GOT3 (cell line): ENCODE data around the gene TRIM65.
A peak's percentile ranks its signal among the peaks of the same experiment; 100 is the strongest.
"Not testable (repeated sequence)": the region's sequence is repeated elsewhere in the genome, so short reads cannot be mapped to it uniquely, and the experiment has no call there.

ENCODE experiments used
- DNase-seq: peaks from one replicate; lab custom pipeline; 2025; ENCODE audit warnings: mixed read lengths; lab: John Stamatoyannopoulos, UW

The TRIM65 gene

DNA sequence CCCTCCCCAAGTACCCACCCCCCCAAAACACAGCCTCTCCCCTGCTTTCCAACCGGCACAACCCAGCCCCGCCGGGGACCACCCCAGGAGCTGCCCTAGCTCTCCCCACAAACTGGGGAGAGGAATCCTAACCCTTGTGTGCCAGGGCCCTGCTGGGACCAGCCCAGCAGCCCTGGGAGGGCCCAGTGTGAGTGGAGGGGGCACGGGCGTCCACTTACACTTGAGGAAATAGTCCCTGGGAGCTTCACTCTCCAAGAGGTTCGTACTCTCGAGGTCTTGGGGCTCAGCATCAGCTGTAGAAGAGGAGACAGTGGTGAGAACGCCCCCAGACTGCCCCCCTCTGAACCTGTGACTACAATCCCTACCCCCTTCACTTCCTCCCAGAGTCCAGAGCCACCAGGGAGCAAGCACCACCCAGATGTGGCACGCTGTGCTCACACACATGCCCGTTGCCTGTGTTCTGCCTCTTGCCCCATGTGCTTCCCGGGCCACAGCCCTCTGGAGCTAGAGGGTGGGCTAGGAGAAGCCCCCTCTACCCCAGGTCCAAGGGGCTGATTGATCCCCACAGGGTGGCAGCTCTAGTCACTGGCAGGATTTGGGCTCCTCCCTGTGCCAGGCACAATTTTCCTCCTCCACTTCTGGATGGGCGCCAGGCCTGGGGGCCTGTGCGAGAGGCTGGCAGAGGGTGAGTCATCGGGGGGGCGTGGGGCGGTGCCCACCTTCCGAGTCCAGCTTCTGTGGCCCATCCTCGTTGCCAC, 21.4 kb downstream of the TRIM65 start:
- DNase-seq, result no peak

DNA sequence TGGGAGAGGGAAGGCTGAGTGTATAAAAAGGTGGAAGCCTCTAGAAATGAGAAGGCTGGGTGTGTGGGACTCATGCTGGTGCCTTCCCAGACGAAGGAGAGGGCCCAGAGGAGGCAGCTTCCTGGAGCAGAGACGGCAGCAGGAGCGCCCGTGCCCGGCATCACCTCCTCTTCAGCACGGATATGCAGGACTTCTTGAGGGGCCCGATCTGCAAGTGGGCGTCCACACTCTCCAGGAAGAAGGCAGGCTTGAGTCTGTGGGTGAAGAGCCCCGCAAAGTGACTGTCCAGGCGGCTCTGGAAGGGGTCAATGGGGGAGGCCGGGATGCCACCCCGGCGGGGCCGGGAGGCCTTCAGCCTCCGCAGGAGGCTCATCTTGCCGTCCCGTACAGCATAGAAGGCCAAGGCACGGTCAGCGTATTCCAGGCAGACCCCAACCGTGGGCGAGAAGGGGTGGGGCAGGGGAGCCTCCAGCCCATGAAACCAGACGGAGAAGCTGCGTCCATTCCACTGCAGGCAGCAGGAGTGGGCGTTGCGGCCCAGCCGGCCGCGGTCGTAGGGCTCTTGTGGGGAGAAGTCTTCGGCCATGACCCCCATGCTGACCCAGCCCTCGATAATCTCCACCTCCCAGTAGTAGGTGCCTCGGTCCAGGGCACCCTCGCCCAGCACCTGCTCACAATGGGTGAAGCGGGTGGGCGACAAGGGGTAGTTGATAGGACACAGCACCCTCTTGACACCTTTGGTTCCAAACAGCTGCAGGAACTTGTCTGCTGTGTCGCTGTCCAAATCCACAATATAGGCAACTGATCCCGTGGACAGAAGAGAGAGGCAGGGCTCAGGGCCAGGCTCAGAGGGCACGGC, 22.2 kb downstream of the TRIM65 start:
- DNase-seq, result no peak

DNA sequence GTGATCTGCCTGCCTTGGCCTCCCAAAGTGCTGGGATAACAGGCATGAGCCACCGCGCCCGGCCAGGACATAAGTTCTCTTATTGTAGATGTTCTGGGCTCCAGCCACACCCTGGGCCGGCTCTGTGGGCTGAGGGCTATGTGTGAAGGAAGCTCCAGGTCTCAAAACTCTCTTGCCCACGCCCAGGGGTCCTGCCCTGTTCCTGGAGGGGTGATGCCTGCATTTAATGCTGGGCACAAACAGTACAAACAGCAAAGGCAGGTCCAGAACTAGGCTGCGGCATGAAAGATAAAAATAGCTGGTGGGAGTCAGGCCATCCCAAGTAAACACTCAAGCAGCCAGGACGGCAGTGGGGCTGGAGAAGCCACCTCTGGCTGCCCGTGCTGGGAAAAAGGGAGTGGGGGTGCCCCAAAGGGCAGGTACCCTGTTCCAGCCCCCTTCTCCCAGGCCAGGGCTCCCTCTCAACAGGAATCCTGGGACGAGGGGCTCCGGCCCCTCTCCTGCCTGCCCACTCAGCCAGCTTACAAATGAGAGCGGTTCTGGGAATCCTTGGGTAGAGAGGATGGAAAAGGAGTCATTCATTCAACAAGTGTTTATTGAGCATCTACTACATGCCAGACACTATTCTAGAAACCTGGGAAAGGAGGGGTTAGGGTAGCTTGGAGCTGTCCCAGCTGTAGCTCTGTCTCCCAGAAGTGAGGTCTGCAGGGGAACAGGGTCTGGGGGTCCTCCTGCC, 23.0 kb downstream of the TRIM65 start:
- DNase-seq, result no peak

DNA sequence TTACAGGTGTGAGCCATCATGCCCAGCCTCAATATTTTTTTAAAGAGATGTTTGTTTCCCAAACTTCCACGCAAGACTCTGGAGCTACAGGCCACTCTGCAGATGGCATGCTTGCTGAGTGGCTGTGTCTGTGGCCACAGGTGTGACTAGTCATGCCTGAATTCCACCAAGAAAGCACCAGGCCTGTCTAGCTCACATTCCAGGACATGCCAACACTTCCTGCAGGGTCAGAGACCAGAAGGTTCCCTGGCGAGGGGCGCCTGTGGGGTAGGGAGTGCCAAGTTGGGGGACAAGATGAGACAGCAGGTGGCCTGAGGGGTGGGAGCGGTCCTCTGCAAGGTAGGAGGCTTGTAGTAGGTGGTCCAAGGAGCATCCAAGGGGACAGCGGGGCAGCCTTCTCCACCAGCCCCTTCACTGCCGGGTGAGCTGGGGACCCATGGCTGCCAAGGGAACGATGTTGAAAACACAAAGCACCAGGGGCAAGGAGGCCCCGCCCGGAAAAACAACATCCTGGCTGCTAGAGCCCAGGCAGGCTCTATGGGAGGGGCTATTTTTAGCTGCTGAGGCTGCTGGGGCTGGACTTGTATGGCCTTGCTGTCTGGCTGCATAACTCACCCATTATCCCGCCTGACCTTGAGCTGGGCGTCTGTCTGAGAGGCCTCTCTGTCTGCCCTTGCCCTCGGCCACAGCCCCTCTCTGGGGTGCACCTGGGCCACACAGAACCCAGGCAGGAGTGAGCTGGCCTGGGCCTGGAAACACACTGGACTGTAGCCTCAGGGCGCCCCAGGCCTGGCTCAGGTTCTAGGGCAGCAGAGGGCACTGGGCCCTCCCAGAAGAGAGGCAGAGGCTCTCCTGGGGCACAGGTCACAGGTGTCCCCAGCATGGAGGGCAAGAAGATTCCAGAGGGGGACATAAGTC, 24.1 kb downstream of the TRIM65 start:
- no peak for DNase-seq

DNA sequence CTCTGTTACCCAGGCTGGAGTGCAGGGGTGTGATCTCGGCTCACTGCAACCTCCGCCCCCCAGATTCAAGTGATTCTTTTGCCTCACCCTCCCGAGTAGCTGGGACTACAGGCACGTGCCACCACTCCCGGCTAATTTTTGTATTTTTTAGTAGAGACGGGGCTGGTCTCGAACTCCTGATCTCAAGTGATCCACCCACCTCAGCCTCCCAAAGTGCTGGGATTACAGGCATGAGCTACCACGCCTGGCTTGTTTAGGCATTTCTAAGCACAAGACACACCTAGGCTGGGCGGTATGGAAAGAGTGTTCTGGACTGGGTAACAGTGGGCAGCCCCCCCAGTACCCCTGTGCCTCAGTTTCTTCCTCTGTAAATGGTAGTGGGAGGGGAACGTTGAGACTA, 26.5 kb downstream of the TRIM65 start:
- DNase-seq, result not testable (repeated sequence)

DNA sequence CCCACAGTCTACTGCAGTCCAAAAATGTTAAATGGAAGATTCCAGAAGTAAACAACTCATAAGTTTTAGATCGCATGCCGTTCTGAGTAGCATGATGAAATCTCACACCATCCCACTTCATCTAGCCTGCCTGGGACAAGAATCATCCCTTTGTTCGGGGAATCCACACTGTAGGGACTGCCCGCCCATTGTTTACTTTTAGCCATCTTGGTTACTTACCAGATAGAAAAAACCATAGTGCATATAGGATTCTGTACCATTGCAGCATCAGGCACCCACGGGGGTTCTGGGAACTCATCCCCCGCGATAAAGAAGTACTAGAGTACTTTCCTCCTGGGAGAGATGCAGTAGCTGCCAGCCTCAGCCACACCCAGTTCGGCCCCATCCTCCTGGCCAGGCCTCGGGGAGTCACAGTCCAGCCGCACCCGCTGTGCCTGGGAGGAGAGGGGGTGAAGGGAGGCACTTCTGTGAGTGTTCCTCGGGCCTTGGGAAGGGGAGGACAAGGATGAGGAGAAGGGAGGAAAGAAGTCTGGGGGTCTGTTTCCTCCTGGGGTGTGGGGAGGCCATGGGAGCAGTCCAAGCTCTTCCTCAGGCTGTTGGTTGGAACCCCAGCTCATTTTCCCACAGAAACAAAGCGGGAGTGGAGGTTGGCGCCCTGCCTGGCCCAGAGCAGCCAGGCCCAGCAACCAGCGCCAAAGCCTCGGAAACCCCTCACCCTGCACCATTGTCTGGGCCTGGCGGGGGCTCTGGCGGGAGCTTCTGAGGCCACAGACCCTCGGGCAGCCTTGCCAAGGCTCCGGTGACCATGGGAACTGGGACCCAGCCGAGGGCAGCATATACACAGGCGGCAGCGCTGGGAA, 27.2 kb downstream of the TRIM65 start:
- no peak for DNase-seq

DNA sequence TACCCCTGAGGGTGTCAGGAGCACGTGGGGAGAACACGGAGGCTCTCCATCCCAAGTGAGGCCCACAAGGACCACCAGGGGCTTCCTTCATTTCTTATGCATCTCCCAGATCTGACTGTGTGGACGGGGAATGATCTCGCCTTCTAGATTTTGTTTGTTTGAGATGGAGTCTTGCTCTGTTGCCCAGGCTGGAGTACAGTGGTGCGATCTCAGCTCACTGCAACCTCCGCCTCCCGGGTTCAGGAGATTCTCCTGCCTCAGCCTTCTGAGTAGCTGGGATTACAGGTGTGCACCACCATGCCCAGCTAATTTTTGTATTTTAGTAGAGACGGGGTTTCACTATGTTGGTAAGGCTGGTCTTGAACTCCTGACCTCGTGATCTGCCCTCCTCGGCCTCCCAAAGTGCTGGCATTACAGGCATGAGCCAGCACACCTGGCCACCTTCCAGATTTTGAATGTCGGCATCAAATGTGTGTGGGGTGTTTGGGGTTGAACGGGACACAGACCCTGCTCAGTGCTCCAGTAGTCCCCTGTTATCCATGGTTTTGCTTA, 27.9 kb downstream of the TRIM65 start:
- DNase-seq, result not testable (repeated sequence)

DNA sequence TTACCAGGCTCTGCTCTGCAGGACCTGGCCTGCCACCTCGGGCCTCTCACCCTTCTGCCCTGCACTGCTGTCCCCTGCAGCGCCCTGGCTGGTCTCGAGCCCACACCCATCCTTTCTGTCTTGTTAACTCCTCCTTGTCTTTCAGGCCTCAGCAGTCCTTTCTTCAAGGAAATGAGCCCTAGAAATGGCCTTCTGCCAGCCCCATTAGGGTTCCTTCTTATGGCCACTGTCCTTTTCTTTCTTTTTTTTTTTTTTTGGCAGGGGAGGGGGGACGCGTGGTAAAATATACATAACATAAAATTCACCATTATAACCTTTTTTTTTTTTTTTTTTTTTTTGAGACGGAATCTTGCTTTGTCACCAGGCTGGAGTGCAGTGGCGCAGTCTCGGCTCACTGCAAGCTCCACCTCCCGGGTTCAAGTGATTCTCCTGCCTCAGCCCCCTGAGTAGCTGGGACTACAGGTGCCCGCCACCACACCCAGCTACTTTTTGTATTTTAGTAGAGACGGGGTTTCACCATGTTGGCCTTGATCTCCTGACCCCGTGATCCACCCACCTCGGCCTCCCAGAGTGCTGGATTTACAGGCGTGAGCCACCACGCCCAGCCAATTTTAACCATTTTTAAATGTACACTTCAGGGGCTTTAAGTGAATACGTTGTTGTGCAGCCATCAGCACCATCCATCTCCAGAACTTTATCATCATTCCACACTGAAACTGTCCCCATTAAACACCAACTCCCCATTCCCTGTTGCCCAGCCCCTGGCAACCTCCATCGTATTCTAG, 31.2 kb downstream of the TRIM65 start:
- not testable (repeated sequence) for DNase-seq

DNA sequence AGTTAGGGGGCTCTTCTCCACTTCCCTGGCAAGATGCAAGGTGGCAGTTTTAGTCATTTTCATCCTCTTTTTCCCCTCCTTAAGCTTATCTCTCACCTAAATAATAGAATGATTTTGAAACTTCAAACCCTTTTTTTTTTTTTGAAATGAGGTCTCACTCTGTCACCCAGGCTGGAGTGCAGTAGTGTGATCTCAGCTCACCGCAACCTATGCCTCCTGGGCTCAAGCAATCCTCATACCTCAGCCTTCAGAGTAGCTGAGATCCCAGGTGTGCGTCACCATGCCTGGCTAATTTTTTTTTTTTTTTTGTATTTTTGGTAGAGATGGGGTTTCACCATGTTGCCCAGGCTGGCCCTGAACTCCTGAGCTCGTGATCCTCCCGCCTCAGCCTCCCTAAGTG, 31.9 kb downstream of the TRIM65 start:
- DNase-seq, result not testable (repeated sequence)

DNA sequence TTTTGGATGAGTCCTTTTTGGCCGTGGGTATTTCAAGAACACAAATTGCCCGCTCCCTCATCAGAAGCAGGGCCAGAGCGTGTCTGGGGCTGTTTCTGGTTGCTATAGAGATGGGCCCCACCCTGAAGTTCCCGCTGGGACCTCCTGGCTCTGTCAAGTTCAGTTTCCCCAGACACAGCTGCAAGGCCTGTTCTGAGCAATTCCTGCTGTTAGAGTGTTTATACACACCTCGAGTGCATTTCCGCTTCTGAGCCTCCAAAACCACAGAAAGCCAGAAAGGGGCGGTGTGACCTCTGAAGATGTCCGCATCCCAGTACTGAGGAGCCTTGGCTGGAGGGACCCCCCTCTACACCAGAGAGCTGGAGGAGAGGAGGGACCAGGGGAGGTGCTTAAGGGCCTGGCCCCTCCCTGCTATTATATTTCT, 32.3 kb downstream of the TRIM65 start:
- no peak for DNase-seq

DNA sequence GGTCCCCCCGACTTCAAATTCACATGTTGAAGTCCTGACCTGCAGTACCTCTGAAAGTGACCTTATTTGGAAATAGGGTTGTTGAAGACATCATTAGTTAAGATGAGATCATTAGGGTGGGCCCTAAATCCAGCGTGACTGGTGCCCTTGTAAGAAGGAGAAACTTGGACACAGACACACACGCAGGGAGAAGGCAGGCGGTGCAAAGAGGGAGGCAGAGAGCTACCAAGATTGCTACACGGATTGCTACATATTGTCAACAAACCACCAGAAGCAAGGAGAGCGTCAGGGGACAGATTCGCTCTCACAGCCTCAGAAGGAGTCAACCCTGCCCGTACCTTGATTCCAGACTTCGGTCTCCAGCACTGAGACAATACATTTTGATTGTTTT, 34.8 kb downstream of the TRIM65 start:
- DNase-seq, result no peak

DNA sequence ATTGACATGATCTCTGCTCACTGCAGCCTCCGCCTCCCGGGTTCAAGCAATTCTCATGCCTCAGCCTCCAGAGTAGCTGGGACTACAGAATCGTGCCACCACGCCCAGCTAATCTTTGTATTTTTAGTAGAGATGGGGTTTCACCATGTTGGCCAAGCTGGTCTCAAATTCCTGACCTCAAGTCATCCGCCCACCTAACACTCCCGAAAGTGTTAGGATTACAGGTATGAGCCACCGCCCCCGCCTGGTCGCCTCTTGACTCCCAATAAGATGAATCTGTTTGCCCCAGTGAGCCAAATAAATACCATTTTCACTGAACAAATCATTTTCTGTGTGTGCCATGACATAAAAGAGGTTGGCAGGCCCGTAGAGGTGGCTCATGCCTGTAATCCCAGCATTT, 37.4 kb downstream of the TRIM65 start:
- DNase-seq, result not testable (repeated sequence)

DNA sequence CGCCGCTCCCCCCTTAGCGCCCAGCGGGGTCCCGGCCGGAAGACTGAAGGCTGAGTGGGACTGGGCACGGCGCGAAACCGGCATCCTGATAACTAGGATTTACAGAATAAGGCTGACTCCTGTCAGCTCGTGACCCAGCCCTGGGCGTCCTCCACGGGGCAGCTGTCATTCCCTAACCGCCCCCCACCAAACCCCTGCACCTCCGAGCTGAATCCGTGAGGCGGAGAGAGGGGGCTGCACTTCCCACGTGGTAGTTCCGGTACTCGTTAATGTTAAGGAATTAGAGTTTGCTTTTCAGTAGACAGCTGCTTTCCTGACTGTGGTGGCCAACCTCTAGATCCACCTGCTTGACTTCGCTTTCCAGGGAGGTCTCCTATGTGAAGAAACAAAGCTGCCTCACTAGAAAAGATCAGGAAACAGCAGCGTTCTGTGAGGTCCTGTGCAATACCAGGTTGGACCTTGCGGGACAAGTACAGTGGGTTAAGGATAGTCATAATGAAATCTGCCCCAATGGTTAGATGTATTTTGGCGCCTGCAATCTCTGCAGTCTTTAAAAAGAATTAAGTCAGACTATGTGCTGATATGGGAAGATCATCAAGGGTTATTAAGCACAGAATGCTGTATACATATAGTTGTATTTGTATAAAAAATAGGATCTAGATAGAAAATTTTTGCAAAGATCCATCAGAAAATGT, 40.5 kb downstream of the TRIM65 start:
- DNase-seq, result no peak

DNA sequence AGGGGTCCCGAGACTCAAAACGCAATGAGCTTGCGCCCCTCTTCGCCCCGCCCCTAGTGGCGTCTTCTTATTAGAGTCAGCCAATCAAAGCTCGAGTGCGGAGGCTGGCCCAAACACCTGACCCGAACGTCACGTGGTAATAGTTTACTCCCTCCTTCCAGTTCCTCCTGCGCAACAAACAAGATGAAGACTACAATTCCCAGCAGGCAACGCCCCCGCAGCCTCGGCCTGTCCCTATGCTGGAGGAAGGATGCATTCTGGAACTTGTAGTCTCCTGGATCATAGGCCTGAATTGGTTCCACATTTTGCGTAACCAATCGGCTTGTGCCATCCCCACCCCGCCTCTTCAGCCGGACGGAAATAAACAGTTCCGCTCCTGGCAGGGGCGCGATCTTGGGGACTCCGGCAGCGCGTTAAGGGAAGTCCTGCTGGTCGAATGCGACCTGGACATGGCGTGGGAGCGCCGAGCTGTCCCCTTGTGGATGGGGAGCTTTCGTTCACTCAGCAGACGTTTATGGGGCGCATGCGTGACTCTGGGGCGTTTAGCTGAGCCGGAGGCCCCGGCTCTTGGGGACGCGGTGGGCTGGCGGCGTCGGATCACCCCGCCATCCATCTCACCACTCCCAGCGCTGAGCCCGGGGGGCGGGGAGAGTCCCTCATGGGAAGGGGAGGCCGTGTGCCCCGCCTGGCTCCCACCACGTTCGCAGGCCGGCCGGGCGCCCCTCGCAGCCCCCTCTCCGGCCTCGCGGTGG, 41.3 kb downstream of the TRIM65 start, which contains the start of gene WBP2:
Gene WBP2 (minus strand): TSS at position 26 of the 752 bp plus-strand sequence. CDS start 38 bp downstream, outside the sequence.
- DNase-seq, result peak; percentile 91

DNA sequence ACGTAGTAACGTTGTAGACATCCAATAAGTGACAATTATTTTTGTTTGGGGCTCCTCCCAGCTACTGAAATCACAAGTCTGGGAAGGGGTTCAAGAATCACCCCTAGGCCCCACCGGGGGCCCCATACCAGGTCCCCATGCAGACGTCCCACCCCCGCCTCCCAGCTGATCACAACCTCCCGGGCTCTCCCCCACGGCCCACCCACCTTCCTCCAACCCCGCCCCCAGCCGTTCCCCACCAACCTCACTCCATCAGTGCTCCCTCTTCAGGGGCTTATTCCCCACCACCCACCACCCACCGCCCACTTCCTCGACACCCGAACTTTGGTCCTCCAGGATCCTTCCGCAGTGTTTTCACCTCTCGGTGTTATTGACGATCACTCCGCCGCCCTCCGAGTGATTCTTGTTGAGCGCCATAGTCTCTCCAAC, 41.9 kb downstream of the TRIM65 start:
- DNase-seq, result no peak

DNA sequence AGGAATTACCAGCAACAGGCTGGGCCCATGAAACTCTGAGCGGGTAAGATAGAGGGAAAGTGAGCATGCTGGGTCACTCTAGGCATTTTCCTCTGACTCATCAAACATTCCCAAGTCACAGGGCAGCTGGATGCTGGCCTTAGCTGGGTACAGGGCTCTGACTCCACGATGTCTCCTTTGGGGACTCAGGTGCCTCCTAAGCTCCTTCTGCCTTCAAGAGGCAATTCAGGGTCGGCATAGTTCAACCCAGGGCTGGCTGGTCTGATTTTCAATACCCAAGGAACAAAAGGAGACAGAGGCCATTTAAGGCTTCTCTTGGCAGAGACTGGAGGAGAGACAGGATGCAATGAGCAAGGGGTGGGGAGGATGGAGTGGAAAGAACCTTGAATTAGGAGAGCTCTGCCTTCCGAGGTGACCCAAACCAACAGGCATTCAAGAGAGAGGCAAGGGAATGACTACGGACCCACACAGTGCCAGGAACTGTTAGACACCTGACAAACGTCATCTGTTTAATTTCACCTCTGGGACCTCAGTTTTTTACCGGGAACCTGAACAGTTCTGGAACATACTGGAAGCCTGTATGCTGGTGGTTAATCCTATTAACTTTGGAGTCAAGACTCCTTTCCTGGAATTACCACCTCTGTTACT, 42.5 kb downstream of the TRIM65 start:
- no peak for DNase-seq

DNA sequence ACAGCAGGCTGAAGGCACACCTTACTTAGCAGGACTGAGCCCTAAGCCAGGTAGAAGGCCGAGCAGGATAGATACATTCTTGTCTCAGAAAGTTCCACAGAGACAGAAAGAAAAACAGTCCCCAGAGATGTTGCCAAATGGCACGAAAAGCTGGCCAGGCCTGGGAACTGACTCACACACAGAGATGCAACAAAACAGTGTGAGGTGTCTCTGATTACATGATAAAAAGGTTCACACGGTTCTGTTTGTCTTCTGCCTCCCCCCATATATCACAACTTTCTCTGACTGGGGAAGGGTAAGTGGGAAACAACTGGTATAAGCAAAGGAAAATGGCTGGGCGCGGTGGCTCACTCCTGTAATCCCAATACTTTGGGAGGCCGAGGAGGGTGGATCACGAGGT, 43.3 kb downstream of the TRIM65 start:
- DNase-seq, result no peak
